ENCODE results near the gene ADORA3. TPM values are rescaled to one million over a fixed set of nuclear protein-coding genes. Genes with fewer than 3 reads are reported as not detected.

ADORA3 gene
- total RNA-seq, 1 donor from 2014 or later, result 8.9 TPM

Other genes with a start within 250 kb of the ADORA3 start
- 5.3 TPM for gene CHIA, start 212.8 kb downstream of the ADORA3 start, total RNA-seq (ENCODE audit: insufficient read depth, low replicate concordance)
- gene OVGP1, start 75.9 kb downstream of the ADORA3 start, total RNA-seq (ENCODE audit: insufficient read depth, low replicate concordance), result 1.2 TPM
- 16.1 TPM for gene WDR77, start 54.4 kb downstream of the ADORA3 start, total RNA-seq (ENCODE audit: insufficient read depth, low replicate concordance)
- 169 TPM for gene ATP5PB, start 54.2 kb downstream of the ADORA3 start, total RNA-seq (ENCODE audit: insufficient read depth, low replicate concordance)
- gene C1orf162, start 29.6 kb downstream of the ADORA3 start, total RNA-seq (ENCODE audit: insufficient read depth, low replicate concordance), result 0.96 TPM
- 24.3 TPM for gene TMIGD3, start within 50 bp of the ADORA3 start, total RNA-seq (ENCODE audit: insufficient read depth, low replicate concordance)
- 69.6 TPM for gene RAP1A, start 116.2 kb upstream of the ADORA3 start, total RNA-seq (ENCODE audit: insufficient read depth, low replicate concordance)
- 16.6 TPM for gene INKA2, start 235.8 kb upstream of the ADORA3 start, total RNA-seq (ENCODE audit: insufficient read depth, low replicate concordance)

All from umbilical cord (tissue), 1 donor.